ENCODE results near the gene TRIM40.

TRIM40 gene, protein sequence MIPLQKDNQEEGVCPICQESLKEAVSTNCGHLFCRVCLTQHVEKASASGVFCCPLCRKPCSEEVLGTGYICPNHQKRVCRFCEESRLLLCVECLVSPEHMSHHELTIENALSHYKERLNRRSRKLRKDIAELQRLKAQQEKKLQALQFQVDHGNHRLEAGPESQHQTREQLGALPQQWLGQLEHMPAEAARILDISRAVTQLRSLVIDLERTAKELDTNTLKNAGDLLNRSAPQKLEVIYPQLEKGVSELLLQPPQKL

DNA sequence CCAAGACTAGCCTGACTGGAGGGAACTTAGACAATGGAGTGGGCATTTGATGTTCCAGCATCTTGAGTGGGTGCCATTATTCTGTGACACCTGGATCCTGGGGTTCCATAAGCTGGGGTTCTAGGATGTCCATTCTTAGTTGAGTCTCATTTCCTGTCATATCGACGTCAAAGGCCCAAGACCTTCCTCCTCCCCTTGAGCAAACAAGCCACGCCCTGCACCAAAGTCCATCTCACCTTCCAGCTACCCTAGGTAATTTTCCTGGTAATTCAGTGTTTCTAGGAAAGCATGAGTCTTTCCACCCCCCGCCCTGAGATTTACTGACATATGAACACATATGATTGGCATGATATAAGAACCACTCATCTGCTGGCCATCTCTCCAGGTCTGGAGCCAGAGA is at the start of gene TRIM40:
TRIM40 (plus strand) TSS at position 384 of the 400 bp plus-strand sequence. CDS start 897 bp downstream, outside the sequence.
- H3K27ac ChIP-seq (ENCODE audit: low read depth, low read length), result no peak within 1 kb of the TSS
- no peaks in the 10 kb centered on the region for H3K36me3 ChIP-seq (ENCODE audit: control insufficient read depth in 5 of 5, insufficient read depth in 5 of 5, low read length in 5 of 5)
- no peak within 1 kb of the TSS for H3K9ac ChIP-seq (ENCODE audit: low read length in 5 of 5)
- no peak within 1 kb of the TSS for H3K4me3 ChIP-seq (ENCODE audit: low read depth in 1 of 5, low read length in 5 of 5)
- peaks cover 0 to 30% (median 10%) of the 10 kb centered on the region in 5 donors for H3K27me3 ChIP-seq (ENCODE audit: control insufficient read depth in 5 of 5, insufficient read depth in 4 of 5, low read length in 5 of 5)
- peaks cover 0 to 5% (median 2%) of the 10 kb centered on the region in 5 donors for H3K4me1 ChIP-seq (ENCODE audit: control insufficient read depth in 5 of 5, insufficient read depth in 5 of 5, low read length in 5 of 5)
- no peaks in the 10 kb centered on the region for H3K9me3 ChIP-seq (ENCODE audit: control insufficient read depth in 5 of 5, low read length in 5 of 5)

DNA sequence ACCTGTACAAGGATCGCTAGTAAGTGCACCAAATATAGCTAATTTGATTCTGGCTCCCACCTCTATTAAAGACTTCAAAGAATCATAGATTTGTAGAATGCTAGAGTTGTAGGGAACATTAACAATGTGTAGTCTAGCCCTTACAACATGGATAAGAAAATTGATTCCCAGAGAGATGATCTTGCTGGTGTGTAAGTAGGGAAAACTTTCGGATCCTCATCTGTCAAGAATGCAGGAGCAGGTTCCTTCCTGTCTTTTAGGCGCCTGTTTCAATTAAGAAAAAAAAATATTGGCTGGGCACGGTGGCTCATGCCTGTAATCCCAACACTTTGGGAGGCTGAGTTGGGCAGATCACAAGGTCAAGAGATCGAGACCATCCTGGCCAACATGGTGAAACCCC is 48.1 kb upstream of the TRIM40 start:
- peaks cover 0 to 8% (median 1%) of the 10 kb centered on the region in 5 donors for H3K27me3 ChIP-seq (ENCODE audit: control insufficient read depth in 5 of 5, insufficient read depth in 4 of 5, low read length in 5 of 5)
- no peak overlapping the region for H3K4me3 ChIP-seq (ENCODE audit: low read depth in 1 of 5, low read length in 5 of 5)
- no peaks in the 10 kb centered on the region for H3K36me3 ChIP-seq (ENCODE audit: control insufficient read depth in 5 of 5, insufficient read depth in 5 of 5, low read length in 5 of 5)
- H3K9me3 ChIP-seq (ENCODE audit: control insufficient read depth in 5 of 5, low read length in 5 of 5), result no peaks in the 10 kb centered on the region
- H3K9ac ChIP-seq (ENCODE audit: low read length in 5 of 5), result no peak overlapping the region
- H3K27ac ChIP-seq (ENCODE audit: low read depth, low read length), result no peak overlapping the region
- H3K4me1 ChIP-seq (ENCODE audit: control insufficient read depth in 5 of 5, insufficient read depth in 5 of 5, low read length in 5 of 5), result peaks cover 4 to 15% (median 13%) of the 10 kb centered on the region in 5 donors

DNA sequence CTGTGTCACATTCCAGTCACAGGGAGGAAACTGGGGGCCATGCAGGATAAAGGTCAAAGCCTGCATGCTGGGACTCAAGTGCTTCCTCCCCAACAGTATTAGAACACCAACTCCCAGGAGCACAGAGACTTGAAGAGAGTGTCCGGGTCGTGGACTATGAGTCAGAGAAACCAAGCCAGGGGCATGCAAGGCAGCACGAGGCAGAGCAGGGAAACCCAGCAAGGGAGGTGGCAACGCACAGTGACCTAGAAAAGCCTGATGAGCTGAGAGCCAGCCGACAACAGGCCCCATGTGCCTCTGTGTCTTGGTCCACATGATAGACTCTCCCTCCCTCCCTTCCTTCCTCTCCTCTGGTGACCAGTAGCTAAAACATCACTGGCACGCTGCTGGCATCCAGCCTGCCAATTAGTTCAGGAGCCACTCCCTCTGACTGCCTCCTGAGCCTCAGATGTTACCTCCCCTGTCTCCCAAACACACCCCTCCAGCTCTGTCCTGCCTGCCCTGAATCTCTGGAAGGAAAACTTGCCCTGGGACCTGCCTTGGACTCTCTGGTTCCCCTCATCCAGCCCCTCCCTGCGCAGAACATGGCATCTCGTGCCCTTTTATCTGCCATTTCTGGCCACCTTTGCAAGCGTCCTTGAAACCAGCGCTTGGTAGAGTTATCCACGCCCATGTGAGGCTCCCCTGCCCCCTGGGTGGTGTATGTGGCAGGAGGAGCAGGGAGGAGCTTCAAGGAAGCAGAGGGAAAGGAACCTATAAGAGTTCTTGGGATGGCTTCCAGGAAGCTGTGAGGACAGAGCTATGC is 44.2 kb upstream of the TRIM40 start:
- H3K27ac ChIP-seq (ENCODE audit: low read depth, low read length), result no peak overlapping the region
- peak overlapping the region in 1 of 5 donors; percentile 2 for H3K9ac ChIP-seq (ENCODE audit: low read length in 5 of 5)

DNA sequence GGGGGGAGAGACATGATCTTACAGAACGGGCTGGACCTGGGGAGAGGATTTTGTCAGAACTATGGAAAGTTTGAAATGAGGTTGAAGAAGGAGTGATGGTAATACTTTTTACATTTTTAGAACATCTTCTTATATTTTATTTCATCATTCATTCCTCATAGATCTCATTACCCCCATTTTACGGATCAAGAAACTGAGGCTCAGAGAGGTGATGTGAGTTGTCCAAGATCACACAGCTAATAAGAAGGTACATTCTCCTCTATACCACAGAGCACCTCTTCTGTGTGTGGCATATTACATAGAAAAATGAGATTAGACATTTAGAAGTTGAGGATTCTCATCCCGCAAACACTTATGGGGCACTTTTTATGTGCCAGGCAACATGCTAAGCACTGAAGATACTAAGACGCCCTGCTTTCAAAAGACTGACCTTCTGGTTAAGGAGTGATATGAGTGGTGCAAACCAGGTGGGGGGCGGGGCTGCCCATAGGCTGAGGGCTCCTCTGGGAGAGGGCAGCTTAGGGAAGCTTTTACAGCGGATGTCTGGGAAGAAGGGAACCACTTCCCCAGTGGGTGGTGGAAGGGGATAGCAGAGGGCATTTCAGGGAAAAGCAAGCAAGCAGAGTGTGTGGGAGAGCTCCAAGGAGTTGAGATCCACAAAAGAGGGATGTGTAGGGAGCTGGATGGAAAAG is 42.9 kb upstream of the TRIM40 start:
- no peaks in the 10 kb centered on the region for H3K9me3 ChIP-seq (ENCODE audit: control insufficient read depth in 5 of 5, low read length in 5 of 5)
- H3K27me3 ChIP-seq (ENCODE audit: control insufficient read depth in 5 of 5, insufficient read depth in 4 of 5, low read length in 5 of 5), result peaks cover 7 to 20% (median 11%) of the 10 kb centered on the region in 5 donors

More for the DNA sequence above, 44.2 kb upstream of the TRIM40 start:
- Histone ChIP-seq H3K36me3 (ENCODE audit: control insufficient read depth in 5 of 5, insufficient read depth in 5 of 5, low read length in 5 of 5) (no peaks in the 10 kb centered on the region), H3K9me3 (ENCODE audit: control insufficient read depth in 5 of 5, low read length in 5 of 5) (no peaks in the 10 kb centered on the region), H3K4me1 (ENCODE audit: control insufficient read depth in 5 of 5, insufficient read depth in 5 of 5, low read length in 5 of 5) (peaks cover 6 to 21% (median 15%) of the 10 kb centered on the region in 5 donors), H3K4me3 (ENCODE audit: low read depth in 1 of 5, low read length in 5 of 5) (no peak overlapping the region), H3K27me3 (ENCODE audit: control insufficient read depth in 5 of 5, insufficient read depth in 4 of 5, low read length in 5 of 5) (peaks cover 3 to 19% (median 8%) of the 10 kb centered on the region in 5 donors)

DNA sequence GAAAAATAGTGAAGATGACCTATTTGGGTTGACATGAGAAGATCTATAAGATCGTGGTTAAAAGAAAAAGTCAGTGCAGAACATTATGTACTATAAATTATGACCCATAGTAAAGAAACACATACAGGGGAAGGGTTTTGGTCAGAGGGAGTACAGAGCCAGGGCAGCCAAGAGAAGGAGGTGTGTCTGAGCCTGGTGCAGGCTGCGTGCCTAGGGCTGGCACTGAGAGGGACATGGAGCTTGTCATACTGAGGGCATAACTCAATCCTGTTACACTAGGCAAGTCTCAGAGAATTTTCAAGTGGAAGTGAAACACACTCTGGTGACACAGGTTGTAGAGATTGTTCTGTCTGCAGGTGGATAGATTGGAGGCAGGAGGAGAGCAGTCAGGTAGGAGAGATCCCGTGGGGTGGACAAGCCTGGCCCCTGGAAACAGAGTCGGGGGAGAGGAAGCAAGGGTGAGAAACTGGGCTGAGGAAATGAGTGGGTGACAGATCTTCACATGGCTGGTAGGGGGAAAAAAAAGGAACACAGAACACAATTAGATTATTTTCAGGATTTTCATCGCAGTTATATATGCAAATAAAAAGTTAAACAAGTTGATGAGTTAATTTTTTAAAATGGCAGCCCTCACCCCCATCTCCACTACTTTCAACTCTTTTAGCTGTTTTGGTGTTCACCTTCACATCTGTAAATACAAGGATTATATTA is 41.8 kb upstream of the TRIM40 start:
- no peak overlapping the region for H3K27ac ChIP-seq (ENCODE audit: low read depth, low read length)
- H3K4me1 ChIP-seq (ENCODE audit: control insufficient read depth in 5 of 5, insufficient read depth in 5 of 5, low read length in 5 of 5), result peaks cover 6 to 21% (median 15%) of the 10 kb centered on the region in 5 donors
- H3K9me3 ChIP-seq (ENCODE audit: control insufficient read depth in 5 of 5, low read length in 5 of 5), result no peaks in the 10 kb centered on the region
- peaks cover 10 to 29% (median 17%) of the 10 kb centered on the region in 5 donors for H3K27me3 ChIP-seq (ENCODE audit: control insufficient read depth in 5 of 5, insufficient read depth in 4 of 5, low read length in 5 of 5)
- H3K9ac ChIP-seq (ENCODE audit: low read length in 5 of 5), result no peak overlapping the region
- H3K36me3 ChIP-seq (ENCODE audit: control insufficient read depth in 5 of 5, insufficient read depth in 5 of 5, low read length in 5 of 5), result no peaks in the 10 kb centered on the region
- no peak overlapping the region for H3K4me3 ChIP-seq (ENCODE audit: low read depth in 1 of 5, low read length in 5 of 5)

More for the DNA sequence above, 42.9 kb upstream of the TRIM40 start:
- Histone ChIP-seq H3K27ac (ENCODE audit: low read depth, low read length) (no peak overlapping the region), H3K4me1 (ENCODE audit: control insufficient read depth in 5 of 5, insufficient read depth in 5 of 5, low read length in 5 of 5) (peaks cover 6 to 21% (median 15%) of the 10 kb centered on the region in 5 donors), H3K36me3 (ENCODE audit: control insufficient read depth in 5 of 5, insufficient read depth in 5 of 5, low read length in 5 of 5) (no peaks in the 10 kb centered on the region), H3K4me3 (ENCODE audit: low read depth in 1 of 5, low read length in 5 of 5) (no peak overlapping the region), H3K9ac (ENCODE audit: low read length in 5 of 5) (no peak overlapping the region)

DNA sequence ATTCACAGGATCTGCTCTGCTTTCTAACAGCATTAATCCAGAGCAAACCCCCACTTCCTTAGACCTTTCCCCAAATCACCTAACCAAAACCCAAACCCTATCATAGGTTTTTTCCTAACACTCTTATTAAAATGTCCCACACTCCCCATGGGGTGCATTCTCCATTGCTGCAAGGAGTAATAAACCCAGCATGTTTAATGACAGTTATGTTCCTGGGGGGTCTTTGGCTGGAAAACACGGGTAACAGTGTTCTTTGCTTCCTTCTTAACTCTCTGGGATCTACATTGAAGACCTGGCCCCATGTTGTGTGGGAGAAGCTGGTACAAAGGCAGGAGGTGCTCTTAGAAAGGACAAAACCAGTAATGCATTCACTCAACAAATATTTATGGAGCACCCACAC is 39.1 kb upstream of the TRIM40 start:
- peaks cover 15 to 48% (median 29%) of the 10 kb centered on the region in 5 donors for H3K27me3 ChIP-seq (ENCODE audit: control insufficient read depth in 5 of 5, insufficient read depth in 4 of 5, low read length in 5 of 5)
- peaks cover 9 to 35% (median 25%) of the 10 kb centered on the region in 5 donors for H3K4me1 ChIP-seq (ENCODE audit: control insufficient read depth in 5 of 5, insufficient read depth in 5 of 5, low read length in 5 of 5)
- H3K9ac ChIP-seq (ENCODE audit: low read length in 5 of 5), result no peak overlapping the region
- no peaks in the 10 kb centered on the region for H3K36me3 ChIP-seq (ENCODE audit: control insufficient read depth in 5 of 5, insufficient read depth in 5 of 5, low read length in 5 of 5)
- no peaks in the 10 kb centered on the region for H3K9me3 ChIP-seq (ENCODE audit: control insufficient read depth in 5 of 5, low read length in 5 of 5)
- no peak overlapping the region for H3K4me3 ChIP-seq (ENCODE audit: low read depth in 1 of 5, low read length in 5 of 5)
- no peak overlapping the region for H3K27ac ChIP-seq (ENCODE audit: low read depth, low read length)

DNA sequence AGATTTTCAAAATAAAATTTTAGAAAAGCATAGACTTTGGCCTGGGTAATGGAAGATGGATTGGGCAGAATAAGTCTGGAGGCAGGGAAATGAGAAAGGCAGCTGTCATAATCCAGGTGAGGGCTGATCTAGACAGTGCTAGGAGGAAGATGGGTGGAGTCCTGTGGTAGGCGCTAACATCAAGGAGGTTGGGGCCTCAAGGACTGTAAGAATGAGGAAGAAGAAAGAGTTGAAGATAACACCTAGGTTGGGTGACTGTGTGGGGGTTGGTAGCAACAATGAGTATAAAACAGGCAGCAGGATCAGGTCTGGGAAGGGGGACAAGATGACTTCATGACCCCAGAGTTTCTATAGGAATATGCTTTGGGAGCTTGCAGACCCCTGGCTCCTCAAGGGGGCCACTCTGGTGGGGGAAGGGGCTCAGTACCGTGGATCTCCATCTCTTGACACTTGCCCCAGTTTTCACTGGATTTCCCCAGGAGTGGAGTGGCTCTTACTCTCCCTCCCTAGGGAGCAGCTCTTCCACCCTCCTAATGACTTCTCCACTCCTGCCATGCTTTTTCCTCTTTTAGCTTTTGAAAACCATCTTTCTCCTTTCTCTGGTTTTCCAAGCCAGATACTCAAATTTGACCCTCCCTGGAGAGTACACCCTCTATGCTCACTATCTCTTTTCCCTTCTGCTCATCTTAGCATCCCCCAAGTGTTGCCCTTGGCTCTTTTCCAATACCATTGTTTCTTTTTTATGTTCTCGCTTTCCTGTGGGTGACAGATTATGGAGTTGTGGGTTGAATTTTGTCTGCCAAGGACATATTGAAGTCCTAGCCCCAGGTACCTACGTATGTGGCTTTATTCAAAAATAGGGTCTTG is 37.8 kb upstream of the TRIM40 start:
- peaks cover 12 to 40% (median 26%) of the 10 kb centered on the region in 5 donors for H3K27me3 ChIP-seq (ENCODE audit: control insufficient read depth in 5 of 5, insufficient read depth in 4 of 5, low read length in 5 of 5)

DNA sequence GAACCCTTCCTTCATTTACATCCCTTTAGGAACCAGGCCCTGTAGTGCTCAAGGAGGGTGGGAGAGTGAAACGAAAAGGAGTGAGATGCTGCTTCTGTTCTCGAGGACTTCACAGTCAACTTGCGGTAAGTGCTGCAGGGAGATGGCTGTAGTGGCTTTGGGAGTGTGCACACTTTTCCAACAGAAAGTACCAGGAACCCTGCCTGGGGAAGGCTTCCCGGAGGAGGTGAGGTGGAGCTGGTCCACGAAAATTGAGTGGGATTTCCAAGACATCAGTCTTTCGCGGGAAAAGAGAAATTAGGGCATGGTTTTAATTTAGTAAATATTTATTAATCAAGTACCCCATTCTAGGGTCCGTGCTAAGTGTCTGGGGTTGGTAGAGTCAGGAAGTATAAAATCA is 35.8 kb upstream of the TRIM40 start:
- H3K36me3 ChIP-seq (ENCODE audit: control insufficient read depth in 5 of 5, insufficient read depth in 5 of 5, low read length in 5 of 5), result no peaks in the 10 kb centered on the region
- H3K4me3 ChIP-seq (ENCODE audit: low read depth in 1 of 5, low read length in 5 of 5), result peak overlapping the region in 2 of 5 donors; percentile 69 to 77
- H3K27me3 ChIP-seq (ENCODE audit: control insufficient read depth in 5 of 5, insufficient read depth in 4 of 5, low read length in 5 of 5), result peaks cover 12 to 40% (median 22%) of the 10 kb centered on the region in 5 donors
- H3K27ac ChIP-seq (ENCODE audit: low read depth, low read length), result peak overlapping the region; percentile 82
- peak overlapping the region in 1 of 5 donors; percentile 68 for H3K9ac ChIP-seq (ENCODE audit: low read length in 5 of 5)
- peaks cover 11 to 45% (median 40%) of the 10 kb centered on the region in 5 donors for H3K4me1 ChIP-seq (ENCODE audit: control insufficient read depth in 5 of 5, insufficient read depth in 5 of 5, low read length in 5 of 5)
- no peaks in the 10 kb centered on the region for H3K9me3 ChIP-seq (ENCODE audit: control insufficient read depth in 5 of 5, low read length in 5 of 5)

More for the DNA sequence above, 37.8 kb upstream of the TRIM40 start:
- Histone ChIP-seq H3K27ac (ENCODE audit: low read depth, low read length) (no peak overlapping the region), H3K9me3 (ENCODE audit: control insufficient read depth in 5 of 5, low read length in 5 of 5) (no peaks in the 10 kb centered on the region), H3K9ac (ENCODE audit: low read length in 5 of 5) (no peak overlapping the region), H3K4me3 (ENCODE audit: low read depth in 1 of 5, low read length in 5 of 5) (no peak overlapping the region), H3K4me1 (ENCODE audit: control insufficient read depth in 5 of 5, insufficient read depth in 5 of 5, low read length in 5 of 5) (peaks cover 8 to 40% (median 33%) of the 10 kb centered on the region in 5 donors), H3K36me3 (ENCODE audit: control insufficient read depth in 5 of 5, insufficient read depth in 5 of 5, low read length in 5 of 5) (no peaks in the 10 kb centered on the region)

Measured in subcutaneous abdominal adipose tissue (tissue), 5 donors.